HEK293 (cell line): ENCODE results near the gene KIF5A.

Experiments used
- CTCF ChIA-PET: fragments of 350-600 bp; formaldehyde crosslinking; extraction: SDS; loops from one replicate; lab custom pipeline; 2021; ENCODE audit warnings: antibody characterized with exemption; lab: Yijun Ruan, JAX
- POLR2A ChIA-PET: fragments of 300-600 bp; formaldehyde crosslinking; extraction: SDS; loops from one replicate; lab custom pipeline; 2020; ENCODE audit warnings: antibody characterized with exemption, inconsistent platforms; lab: Yijun Ruan, JAX
- H3K27ac ChIP-seq: fragments of 200-500 bp; sonication (Bioruptor generic); 2 replicates; pipeline ENCODE4 v1.5.1; 2014; ENCODE audit warnings: low read depth, low read length, control low read depth, inconsistent platforms; ENCODE audit errors: extremely low read depth
- H3K36me3 ChIP-seq, 2 experiments: fragments of 200-500 bp in 1 of 2; sonication (Bioruptor generic) in 1 of 2; 1 replicate in 1 of 2; 2 replicates in 1 of 2; pipeline ENCODE4 v1.5.1; 2014 to 2017; ENCODE audit warnings: inconsistent platforms in 2 of 2, low read length in 2 of 2; ENCODE audit not compliant: control insufficient read depth in 2 of 2, insufficient read depth in 1 of 2
- H3K4me1 ChIP-seq: fragments of 200-500 bp; sonication (Bioruptor generic); 2 replicates; pipeline ENCODE4 v1.5.1; 2014; ENCODE audit warnings: mild to moderate bottlenecking, low read length, inconsistent platforms; ENCODE audit not compliant: control insufficient read depth, insufficient read depth
- H3K4me3 ChIP-seq: 2 replicates; pipeline ENCODE4 v1.5.1; 2011; ENCODE audit warnings: low read depth, mild to moderate bottlenecking, control low read depth, low read length, moderate library complexity
- H3K9me3 ChIP-seq: fragments of 200-500 bp; sonication (Bioruptor generic); 2 replicates; pipeline ENCODE4 v1.5.1; 2014; ENCODE audit warnings: low read depth, low read length, inconsistent platforms; ENCODE audit not compliant: control insufficient read depth, insufficient read depth
- ATF2 ChIP-seq: fragments of 450-650 bp; formaldehyde crosslinking; IDR thresholded peaks from 2 replicates; pipeline ENCODE4 v1.5.1; 2016; ENCODE audit warnings: missing biosample characterization, missing genetic modification characterization, low read depth
- OSR2 ChIP-seq: fragments of 450-650 bp; formaldehyde crosslinking; IDR thresholded peaks from 2 replicates; pipeline ENCODE4 v1.5.1; 2016; ENCODE audit warnings: missing biosample characterization, missing genetic modification characterization
- PRDM1 ChIP-seq: fragments of 450-650 bp; formaldehyde crosslinking; IDR thresholded peaks from 2 replicates; pipeline ENCODE4; 2016; ENCODE audit warnings: missing biosample characterization, missing genetic modification characterization
- PRDM10 ChIP-seq: fragments of 450-650 bp; formaldehyde crosslinking; IDR thresholded peaks from 2 replicates; pipeline ENCODE4 v1.5.1; 2016; ENCODE audit warnings: missing biosample characterization, missing genetic modification characterization
- ZBTB17 ChIP-seq: fragments of 450-650 bp; formaldehyde crosslinking; IDR thresholded peaks from 2 replicates; pipeline ENCODE4 v1.5.1; 2016; ENCODE audit warnings: missing biosample characterization, missing genetic modification characterization
- ZBTB20 ChIP-seq: fragments of 450-650 bp; formaldehyde crosslinking; IDR thresholded peaks from 2 replicates; pipeline ENCODE4 v1.5.1; 2016; ENCODE audit warnings: missing biosample characterization, missing genetic modification characterization
- ZBTB48 ChIP-seq: fragments of 450-650 bp; formaldehyde crosslinking; IDR thresholded peaks from 2 replicates; pipeline ENCODE4 v1.5.1; 2016; ENCODE audit warnings: missing biosample characterization, missing genetic modification characterization
- ZNF146 ChIP-seq: fragments of 450-650 bp; formaldehyde crosslinking; IDR thresholded peaks from 2 replicates; pipeline ENCODE4 v1.5.1; 2016; ENCODE audit warnings: missing biosample characterization, missing genetic modification characterization
- ZNF19 ChIP-seq: fragments of 450-650 bp; formaldehyde crosslinking; IDR thresholded peaks from 2 replicates; pipeline ENCODE4; 2016; ENCODE audit warnings: missing biosample characterization, missing genetic modification characterization, low read depth
- ZNF221 ChIP-seq: fragments of 450-650 bp; formaldehyde crosslinking; IDR thresholded peaks from 2 replicates; pipeline ENCODE4 v1.5.1; 2017; ENCODE audit warnings: missing biosample characterization, missing genetic modification characterization, borderline replicate concordance
- ZNF280C ChIP-seq: fragments of 450-650 bp; formaldehyde crosslinking; IDR thresholded peaks from 2 replicates; pipeline ENCODE4 v1.5.1; 2016; ENCODE audit warnings: missing biosample characterization, missing genetic modification characterization
- ZNF311 ChIP-seq: fragments of 450-650 bp; formaldehyde crosslinking; IDR thresholded peaks from 2 replicates; pipeline ENCODE4 v1.5.1; 2017; ENCODE audit warnings: missing biosample characterization, missing genetic modification characterization, borderline replicate concordance
- ZNF350 ChIP-seq: fragments of 450-650 bp; formaldehyde crosslinking; IDR thresholded peaks from 2 replicates; pipeline ENCODE4 v1.5.0; 2017; ENCODE audit warnings: missing biosample characterization, mild to moderate bottlenecking, missing genetic modification characterization
- ZNF354C ChIP-seq: fragments of 450-650 bp; formaldehyde crosslinking; IDR thresholded peaks from 2 replicates; pipeline ENCODE4 v1.5.1; 2016; ENCODE audit warnings: missing biosample characterization, missing genetic modification characterization, low read depth, borderline replicate concordance
- ZNF391 ChIP-seq: fragments of 450-650 bp; formaldehyde crosslinking; IDR thresholded peaks from 2 replicates; pipeline ENCODE4 v1.5.1; 2016; ENCODE audit warnings: low read depth, missing biosample characterization, missing genetic modification characterization, borderline replicate concordance
- ZNF660 ChIP-seq: fragments of 450-650 bp; IDR thresholded peaks from 2 replicates; pipeline ENCODE4 v1.5.1; 2018; ENCODE audit warnings: missing biosample characterization, mild to moderate bottlenecking, missing genetic modification characterization
- ZNF677 ChIP-seq: fragments of 450-650 bp; IDR thresholded peaks from 2 replicates; pipeline ENCODE4 v1.5.0; 2018; ENCODE audit warnings: missing biosample characterization, mild to moderate bottlenecking, missing genetic modification characterization, moderate library complexity
- ZNF692 ChIP-seq: fragments of 450-650 bp; formaldehyde crosslinking; IDR thresholded peaks from 2 replicates; pipeline ENCODE4 v1.5.1; 2016; ENCODE audit warnings: missing biosample characterization, missing genetic modification characterization
- ZNF704 ChIP-seq: fragments of 450-650 bp; formaldehyde crosslinking; IDR thresholded peaks from 2 replicates; pipeline ENCODE4 v1.5.1; 2016; ENCODE audit warnings: missing biosample characterization, missing genetic modification characterization
- ZNF76 ChIP-seq: fragments of 450-650 bp; formaldehyde crosslinking; IDR thresholded peaks from 2 replicates; pipeline ENCODE4; 2016; ENCODE audit warnings: low read depth, missing biosample characterization, missing genetic modification characterization, borderline replicate concordance
- ZNF792 ChIP-seq: fragments of 450-650 bp; formaldehyde crosslinking; IDR thresholded peaks from 2 replicates; pipeline ENCODE4 v1.5.1; 2016; ENCODE audit warnings: missing biosample characterization, missing genetic modification characterization

Gene KIF5A

GRCh38 chr12:57547288-57548012, 2.4 kb upstream of the KIF5A start:
- Histone ChIP-seq H3K4me1 (peaks cover 5% of the 10 kb centered on the region), H3K4me3 (peak overlapping the region; percentile 95), H3K36me3 (peaks cover 4 to 30% of the 10 kb centered on the region in 2 experiments; a peak in 2 of 3 replicates), H3K9me3 (no peaks in the 10 kb centered on the region), H3K27ac (no peak overlapping the region)
- ChIA-PET POLR2A (interaction anchor here (0.7 to 2.6 kb wide), 7 partner anchors 9 to 394 kb away, joined by 3 to 16 read pairs (median 6); partner anchors contain the start of genes ATP23, DDIT3 and MBD6), CTCF (interaction anchor here (0.6 to 1.9 kb wide), 4 partner anchors 36 to 1448 kb away, joined by 3 to 5 read pairs (median 4); no protein-coding TSS in a partner anchor)
- TF ChIP-seq ZNF660 (tag by site-specific recombination) = 0 out of 2 replicates have a peak, but pooled peaks have one; percentile 8
- no peak for TF ChIP-seq ZNF311 (tag by site-specific recombination)
- TF ChIP-seq ZNF221 (tag by site-specific recombination) = no peak
- TF ChIP-seq ZNF350 (tag by site-specific recombination) = no peak
- no peak for TF ChIP-seq ZNF19 (tag by site-specific recombination)
- TF ChIP-seq ZBTB20 = peak; percentile 76; the same call in 1 of the 2 replicates
- TF ChIP-seq ZNF692 (tag by site-specific recombination) = 0 out of 2 replicates have a peak, but pooled peaks have one; percentile 7
- TF ChIP-seq ZNF391 (tag by site-specific recombination) = no peak
- peak; percentile 93 for TF ChIP-seq ZNF76
- TF ChIP-seq ZBTB48 (tag by site-specific recombination) = 0 out of 2 replicates have a peak, but pooled peaks have one; percentile 1
- no peak for TF ChIP-seq ZNF146 (tag by site-specific recombination)
- TF ChIP-seq ZNF677 (tag by site-specific recombination) = no peak
- no peak for TF ChIP-seq ZNF792
- TF ChIP-seq ZNF280C (tag by site-specific recombination) = no peak
- peak; percentile 43; the same call in 1 of the 2 replicates for TF ChIP-seq PRDM1

- H3K9me3 ChIP-seq = no peaks in the 10 kb centered on the region
- H3K36me3 ChIP-seq = peaks cover 4 to 25% of the 10 kb centered on the region in 2 experiments; a peak in 2 of 3 replicates
- no peak for TF ChIP-seq OSR2 (tag by site-specific recombination)
- TF ChIP-seq, all 188 proteins: peak for 0
- no peak overlapping the region for H3K4me3 ChIP-seq
- H3K4me1 ChIP-seq = peaks cover 5% of the 10 kb centered on the region
- CTCF ChIA-PET = no interaction called here
- POLR2A ChIA-PET = no interaction called here
- no peak overlapping the region for H3K27ac ChIP-seq
Measured at GRCh38 chr12:57548013-57548315, 1.9 kb upstream of the KIF5A start.

- CTCF ChIA-PET = interaction anchor here (0.7 kb wide), 1 partner anchor 729 kb away, joined by 3 read pairs; no protein-coding TSS in a partner anchor
- no peak overlapping the region for H3K4me3 ChIP-seq
- peaks cover 5% of the 10 kb centered on the region for H3K4me1 ChIP-seq
- peaks cover 4 to 22% of the 10 kb centered on the region in 2 experiments; a peak in 1 of 3 replicates for H3K36me3 ChIP-seq
- no peaks in the 10 kb centered on the region for H3K9me3 ChIP-seq
- TF ChIP-seq ZNF704 (no peak), ATF2 (tag by site-specific recombination) (no peak), ZBTB17 (tag by site-specific recombination) (peak; percentile 85), ZNF354C (no peak), ZNF350 (tag by site-specific recombination) (no peak), PRDM10 (tag by site-specific recombination) (peak; percentile 92)
- POLR2A ChIA-PET = no interaction called here
- no peak overlapping the region for H3K27ac ChIP-seq
Measured at GRCh38 chr12:57548488-57548887, 1.4 kb upstream of the KIF5A start.
